Endodermal cell (in vitro differentiated cells): ENCODE results near the gene CAPN10. TPM values are rescaled to one million over a fixed set of nuclear protein-coding genes. Genes with fewer than 3 reads are reported as not detected.

Source experiments
- DNase-seq: peaks from one replicate; pipeline ENCODE4 v3.0.0-alpha.2; 2017
- H3K27ac ChIP-seq: 2 replicates; pipeline ENCODE4 v1.5.1; 2013; ENCODE audit warnings: mild to moderate bottlenecking, low read depth, low read length, moderate library complexity
- H3K27me3 ChIP-seq: 2 replicates; pipeline ENCODE4 v1.6.1; 2013; ENCODE audit warnings: mild to moderate bottlenecking, low read length, moderate library complexity; ENCODE audit not compliant: insufficient read depth, control insufficient read depth, poor library complexity, severe bottlenecking
- H3K36me3 ChIP-seq: 2 replicates; pipeline ENCODE4 v1.7.0; 2013; ENCODE audit warnings: mild to moderate bottlenecking, low read length, moderate library complexity; ENCODE audit not compliant: control insufficient read depth, insufficient read depth
- H3K4me1 ChIP-seq: one replicate; pipeline ENCODE4 v1.7.0; 2013; ENCODE audit warnings: low read length; ENCODE audit not compliant: control insufficient read depth, insufficient read depth
- H3K4me3 ChIP-seq: 2 replicates; pipeline ENCODE4 v1.5.1; 2013; ENCODE audit warnings: mild to moderate bottlenecking, low read length, moderate library complexity
- H3K9ac ChIP-seq: 2 replicates; pipeline ENCODE4 v1.6.1; 2013; ENCODE audit warnings: mild to moderate bottlenecking, low read length, moderate library complexity; ENCODE audit not compliant: poor library complexity, severe bottlenecking; ENCODE audit errors: extremely low read depth
- H3K9me3 ChIP-seq: 2 replicates; pipeline ENCODE4 v1.6.1; 2013; ENCODE audit warnings: mild to moderate bottlenecking, low read length, moderate library complexity; ENCODE audit not compliant: control insufficient read depth
- H3K27ac Mint-ChIP-seq: 2 replicates; pipeline ENCODE4 v1.8.0; 2020; ENCODE audit warnings: mixed read lengths
- H3K27me3 Mint-ChIP-seq: 2 replicates; pipeline ENCODE4 v1.8.0; 2021; ENCODE audit warnings: mild to moderate bottlenecking, mixed read lengths; ENCODE audit not compliant: insufficient read depth
- H3K36me3 Mint-ChIP-seq: 2 replicates; pipeline ENCODE4 v1.8.0; 2020; ENCODE audit warnings: low read depth, mixed read lengths
- H3K4me1 Mint-ChIP-seq: 2 replicates; pipeline ENCODE4 v1.8.0; 2020; ENCODE audit warnings: mixed read lengths
- H3K4me3 Mint-ChIP-seq: 2 replicates; pipeline ENCODE4 v1.8.0; 2020; ENCODE audit warnings: mild to moderate bottlenecking, moderate library complexity, mixed read lengths
- H3K9me3 Mint-ChIP-seq: 2 replicates; pipeline ENCODE4 v1.8.0; 2020; ENCODE audit warnings: mild to moderate bottlenecking, mixed read lengths
- CTCF ChIP-seq: fragments of 200-600 bp; sonication (generic); conservative IDR thresholded peaks from 2 replicates; pipeline ENCODE4 v1.5.0; 2021; ENCODE audit warnings: antibody characterized with exemption, mild to moderate bottlenecking
- WGBS, 2 experiments: methylation state at CpG; one replicate each; pipeline versions ENCODE4 v1.1.5 to v1.1.7; 2013; ENCODE audit warnings: missing lambda C conversion rate in 2 of 2, mixed read lengths in 1 of 2; ENCODE audit not compliant: insufficient coverage in 1 of 2, insufficient read length in 1 of 2; 5-methylcytosine and 5-hydroxymethylcytosine counted together
- total RNA-seq, 2 donors: library from RNA; stranded (reverse); fragmentation: NEBNext Ultra II Directional in 1 of 2; extraction: Animal tissue kit (Norgen Biotek cat#: 25700) in 1 of 2; gene quantifications; 2 replicates in 1 of 2; 3 replicates in 1 of 2; pipeline ENCODE4 v1.2.1, GENCODE V29; 2021

The CAPN10 gene
- total RNA-seq, 2 donors from 2014 or later, result 58.9 to 61.9 TPM

GRCh38 chr2:240590681-240591111 lies 4.2 kb downstream of the CAPN10 start:
- H3K27ac Mint-ChIP-seq, result no peak overlapping the region
- TF ChIP-seq CTCF, result no peak
- Histone ChIP-seq H3K4me3 (no peak overlapping the region), H3K4me1 (no peaks in the 10 kb centered on the region), H3K36me3 (peaks cover 21% of the 10 kb centered on the region), H3K27ac (no peak overlapping the region), H3K9me3 (no peaks in the 10 kb centered on the region), H3K9ac (no peak overlapping the region), H3K27me3 (no peaks in the 10 kb centered on the region)
- H3K9me3 Mint-ChIP-seq, result no peaks in the 10 kb centered on the region
- no peaks in the 10 kb centered on the region for H3K27me3 Mint-ChIP-seq
- H3K4me3 Mint-ChIP-seq, result no peak overlapping the region
- DNase-seq, result no peak
- H3K4me1 Mint-ChIP-seq, result peaks cover 19% of the 10 kb centered on the region
- peaks cover 21% of the 10 kb centered on the region for H3K36me3 Mint-ChIP-seq
- WGBS, 2 experiments, result 95 to 98% methylated on average over 12 to 21 of the region's 21 CpGs

- 80 to 96% methylated on average over 1 to 6 of the region's 6 CpGs for WGBS, 2 experiments
- no peak overlapping the region for H3K4me3 Mint-ChIP-seq
- no peak overlapping the region for H3K27ac Mint-ChIP-seq
- no peak overlapping the region for H3K9ac ChIP-seq
- H3K4me3 ChIP-seq, result no peak overlapping the region
- H3K4me1 ChIP-seq, result no peaks in the 10 kb centered on the region
- TF ChIP-seq CTCF, result no peak
- H3K36me3 Mint-ChIP-seq, result peaks cover 24% of the 10 kb centered on the region
- no peaks in the 10 kb centered on the region for H3K9me3 ChIP-seq
- H3K4me1 Mint-ChIP-seq, result peaks cover 19% of the 10 kb centered on the region
- H3K27me3 ChIP-seq, result no peaks in the 10 kb centered on the region
- H3K36me3 ChIP-seq, result peaks cover 21% of the 10 kb centered on the region
- DNase-seq, result no peak
- no peaks in the 10 kb centered on the region for H3K9me3 Mint-ChIP-seq
- H3K27ac ChIP-seq, result no peak overlapping the region
- no peaks in the 10 kb centered on the region for H3K27me3 Mint-ChIP-seq
Observed at GRCh38 chr2:240591226-240591625, 4.7 kb downstream of the CAPN10 start.

- no peaks in the 10 kb centered on the region for H3K27me3 Mint-ChIP-seq
- Histone ChIP-seq H3K27ac (no peak overlapping the region), H3K27me3 (no peaks in the 10 kb centered on the region), H3K9ac (no peak overlapping the region), H3K9me3 (no peaks in the 10 kb centered on the region), H3K4me3 (no peak overlapping the region), H3K4me1 (no peaks in the 10 kb centered on the region), H3K36me3 (peaks cover 27% of the 10 kb centered on the region)
- H3K9me3 Mint-ChIP-seq, result no peaks in the 10 kb centered on the region
- WGBS, 2 experiments, result 88 to 96% methylated on average over 7 to 13 of the region's 13 CpGs
- H3K36me3 Mint-ChIP-seq, result peaks cover 24% of the 10 kb centered on the region
- no peak overlapping the region for H3K27ac Mint-ChIP-seq
- no peak for TF ChIP-seq CTCF
- peaks cover 19% of the 10 kb centered on the region for H3K4me1 Mint-ChIP-seq
- DNase-seq, result no peak
- no peak overlapping the region for H3K4me3 Mint-ChIP-seq
Observed at GRCh38 chr2:240591784-240592183, 5.2 kb downstream of the CAPN10 start.
